ENCODE data around the gene CSMD2.
"Not testable (repeated sequence)": the region's sequence is repeated elsewhere in the genome, so short reads cannot be mapped to it uniquely, and the experiment has no call there.

Gene CSMD2

GRCh38 chr1:34164771-34165391 is at the start of gene CSMD2:
TSS of gene CSMD2 (minus strand) at chr1:34165230. CDS start at chr1:34165097, 133 bp downstream.
- DNase-seq (ENCODE audit: low read depth): peak; percentile 24

- no peak for DNase-seq (ENCODE audit: low read depth)
These were observed 48.9 kb upstream of the CSMD2 start for GRCh38 chr1:34213956-34214355.

- DNase-seq (ENCODE audit: low read depth): no peak
These were observed 47.6 kb upstream of the CSMD2 start for GRCh38 chr1:34212673-34213072.

- peak; percentile 2 for DNase-seq (ENCODE audit: low read depth)
These were observed 34.9 kb upstream of the CSMD2 start for GRCh38 chr1:34199927-34200326.

GRCh38 chr1:34192621-34193020 is 27.6 kb upstream of the CSMD2 start:
- no peak for DNase-seq (ENCODE audit: low read depth)

GRCh38 chr1:34190692-34191091 is 25.7 kb upstream of the CSMD2 start:
- DNase-seq (ENCODE audit: low read depth): no peak

- no peak for DNase-seq (ENCODE audit: low read depth)
These were observed 24.0 kb upstream of the CSMD2 start for GRCh38 chr1:34188985-34189384.

- DNase-seq (ENCODE audit: low read depth): no peak
These were observed 23.4 kb upstream of the CSMD2 start for GRCh38 chr1:34188418-34188817.

- DNase-seq (ENCODE audit: low read depth): no peak
These were observed 21.9 kb upstream of the CSMD2 start for GRCh38 chr1:34186741-34187494.

- DNase-seq (ENCODE audit: low read depth): not testable (repeated sequence)
These were observed 18.4 kb upstream of the CSMD2 start for GRCh38 chr1:34183381-34183780.

GRCh38 chr1:34178072-34178471 is 13.0 kb upstream of the CSMD2 start:
- no peak for DNase-seq (ENCODE audit: low read depth)

- DNase-seq (ENCODE audit: low read depth): no peak
These were observed 12.0 kb upstream of the CSMD2 start, which contains the start of gene C1orf94 for GRCh38 chr1:34176830-34177603. TSS of gene C1orf94 (plus strand) at chr1:34176907. CDS start at chr1:34177790, 883 bp downstream.

GRCh38 chr1:34175744-34176143 is 10.7 kb upstream of the CSMD2 start:
- no peak for DNase-seq (ENCODE audit: low read depth)

- no peak for DNase-seq (ENCODE audit: low read depth)
These were observed 2.4 kb upstream of the CSMD2 start for GRCh38 chr1:34167389-34167788.

- no peak for DNase-seq (ENCODE audit: low read depth)
These were observed 1.8 kb upstream of the CSMD2 start for GRCh38 chr1:34166625-34167361.

- no peak for DNase-seq (ENCODE audit: low read depth)
These were observed 1.2 kb upstream of the CSMD2 start for GRCh38 chr1:34166191-34166624.

GRCh38 chr1:34165422-34165921 is 442 bp upstream of the CSMD2 start:
- DNase-seq (ENCODE audit: low read depth): no peak

GRCh38 chr1:34163792-34164731 is 968 bp downstream of the CSMD2 start:
- DNase-seq (ENCODE audit: low read depth): no peak

GRCh38 chr1:34162852-34163766 is 1.9 kb downstream of the CSMD2 start:
- DNase-seq (ENCODE audit: low read depth): peak; percentile 64

GRCh38 chr1:34156739-34157138 is 8.3 kb downstream of the CSMD2 start:
- no peak for DNase-seq (ENCODE audit: low read depth)
